Adrenal gland (tissue), 12 donors: Measurements from ENCODE around the gene MAPKAP1. TPM values are rescaled to one million over a fixed set of nuclear protein-coding genes. Genes with fewer than 3 reads are reported as not detected.

ENCODE experiments used
- DNase-seq, 7 donors: peaks; one replicate each; pipeline ENCODE4 v3.0.0-alpha.2; 2019 to 2020
- H3K27ac ChIP-seq, 5 donors: fragments of 200-600 bp; sonication (generic) in 4 of 5; 1 replicate in 3 of 5; 2 replicates in 2 of 5; pipeline versions ENCODE4 v1.5.1 to v1.8.0; 2016 to 2020; ENCODE audit warnings: mild to moderate bottlenecking in 1 of 5
- H3K27me3 ChIP-seq: fragments of 200-600 bp; 2 replicates; pipeline ENCODE4 v1.8.0; 2021
- H3K36me3 ChIP-seq, 2 donors: fragments of 200-600 bp; replicated peaks in 1 of 2; 1 replicate in 1 of 2; 2 replicates in 1 of 2; pipeline versions ENCODE4 v1.5.1 to v1.8.0; 2018 to 2022
- H3K4me1 ChIP-seq, 2 donors: fragments of 200-600 bp; replicated peaks in 1 of 2; 1 replicate in 1 of 2; 2 replicates in 1 of 2; pipeline versions ENCODE4 v1.5.1 to v1.8.0; 2018 to 2021
- H3K4me3 ChIP-seq, 4 donors: fragments of 200-600 bp; sonication (generic) in 3 of 4; one replicate each; pipeline ENCODE4 v1.5.1; 2016 to 2018
- H3K9me3 ChIP-seq, 3 donors: fragments of 200-600 bp; sonication (generic) in 1 of 3; replicated peaks in 1 of 3; 1 replicate in 2 of 3; 2 replicates in 1 of 3; pipeline versions ENCODE4 v1.5.1 to v1.8.0; 2016 to 2021
- CTCF ChIP-seq, 6 experiments: fragments of 450-650 bp in 4 of 6; fragments of 200-600 bp in 2 of 6; sonication (generic) in 1 of 6; IDR thresholded peaks; 1 replicate in 5 of 6; 2 replicates in 1 of 6; pipeline versions ENCODE4 v1.5.1 to v1.8.0; 2016 to 2021; ENCODE audit warnings: antibody characterized with exemption in 6 of 6, mild to moderate bottlenecking in 2 of 6, moderate library complexity in 1 of 6
- POLR2A ChIP-seq, 2 donors: fragments of 450-650 bp; IDR thresholded peaks; one replicate each; pipeline ENCODE4 v1.6.1; 2017; ENCODE audit warnings: antibody characterized with exemption in 2 of 2, mild to moderate bottlenecking in 2 of 2, moderate library complexity in 1 of 2
- WGBS, 4 donors: extraction: QIAGEN DNeasy Blood & Tissue Kit in 2 of 4; methylation state at CpG; one replicate each; pipeline versions ENCODE4 v1.1.5 to v1.1.7; 2013 to 2017; 5-methylcytosine and 5-hydroxymethylcytosine counted together
- intact Hi-C, 2 donors: fragments of 100-400 bp; cut with DNase I; formaldehyde crosslinking; loops; one replicate each; pipeline versions ENCODE4 v1.14.1 to v1.15.0; 2022 to 2023
- polyA plus RNA-seq, 3 donors: library from polyadenylated mRNA; stranded (reverse); fragments of 200-250 nt in 2 of 3; fragments of 350-450 nt in 1 of 3; fragmentation: Illumina TruSeq in 1 of 3; extraction: RNeasy Lipid Tissue Mini Kit (QIAGEN cat#74804) in 1 of 3; gene quantifications; one replicate each; pipeline ENCODE4 v1.2.3, GENCODE V29; 2013 to 2014
- total RNA-seq, 9 donors: library from RNA; depleted of rRNA in 4 of 9; stranded (reverse); fragments of >200 nt in 4 of 9; fragments of 120-200 nt in 1 of 9; fragmentation: NEBNext Ultra II Directional in 1 of 9; extraction: Animal tissue kit (Norgen Biotek cat#: 25700) in 1 of 9; gene quantifications; one replicate each; pipeline versions ENCODE4 v1.1.0 to v1.2.4, GENCODE V29; 2013 to 2023
- donor health status: healthy with polysubstance abuse.
- donor health status: Bipolar disorder and iron deficiency.
- donor health status: DM: yes; HTN: yes; CAD: no.
- donor health status: DM: no; HTN: no; CAD: no.
- donor health status: DM: no; HTN: no; CAD: no.
- donor health status: DM: yes; HTN: yes; CAD: no.

The MAPKAP1 gene
- total and polyA plus RNA-seq, 12 donors: 72.2 to 156 (median 94.9) TPM

DNA sequence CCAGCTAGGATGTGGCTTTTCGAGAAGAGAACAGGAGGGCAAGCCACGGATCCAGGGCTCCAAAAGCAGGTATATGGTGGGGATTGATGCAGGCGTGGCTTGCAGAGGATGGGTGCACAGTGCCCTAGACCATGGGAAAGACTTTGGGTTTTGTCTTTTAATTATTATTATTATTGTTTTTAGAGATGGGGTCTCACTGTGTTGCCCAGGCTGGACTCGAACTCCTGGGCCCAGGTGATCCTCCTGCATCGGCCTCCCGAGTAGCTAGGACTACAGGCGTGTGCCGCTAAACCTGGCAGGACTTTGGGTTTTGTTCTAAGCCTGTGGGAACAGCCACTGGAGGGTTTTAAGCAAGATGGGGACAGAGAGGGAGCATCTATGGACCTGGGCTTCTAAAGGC lies 293.4 kb downstream of the MAPKAP1 start:
- no peaks in the 10 kb centered on the region for H3K9me3 ChIP-seq
- H3K27ac ChIP-seq: no peak overlapping the region
- no peaks in the 10 kb centered on the region for H3K4me1 ChIP-seq
- H3K27me3 ChIP-seq: no peaks in the 10 kb centered on the region
- intact Hi-C loops: loop anchor here (5.0 to 10.0 kb wide), 4 partner anchors 149 to 811 kb away; partner anchors contain the start of gene PBX3 (in 1 of the 2)
- H3K4me3 ChIP-seq: no peak overlapping the region
- 94 to 98% (median 96%) methylated on average over 8 of the region's 8 CpGs for WGBS, 4 donors
- TF ChIP-seq CTCF (IDR thresholded peaks at IDR 0.05): no peak
- no peak for TF ChIP-seq POLR2A (IDR thresholded peaks at IDR 0.05)
- H3K36me3 ChIP-seq: no peaks in the 10 kb centered on the region
- DNase-seq: no peak

- intact Hi-C loops: loop anchor here (5.0 to 10.0 kb wide), 4 partner anchors 150 to 813 kb away; partner anchors contain the start of gene PBX3 (in 1 of the 2)
- no peak for TF ChIP-seq CTCF (IDR thresholded peaks at IDR 0.05)
- Histone ChIP-seq H3K9me3 (no peaks in the 10 kb centered on the region), H3K36me3 (no peaks in the 10 kb centered on the region), H3K4me3 (no peak overlapping the region), H3K27me3 (no peaks in the 10 kb centered on the region), H3K4me1 (peaks cover 0 to 4% of the 10 kb centered on the region in 2 donors), H3K27ac (no peak overlapping the region)
- 85 to 88% (median 86%) methylated on average over 10 of the region's 10 CpGs for WGBS, 4 donors
- no peak for DNase-seq
Observed at GRCh38 chr9:125412166-125412565, 294.8 kb downstream of the MAPKAP1 start.

GRCh38 chr9:125411171-125411756 lies 295.7 kb downstream of the MAPKAP1 start:
- Histone ChIP-seq H3K9me3 (no peaks in the 10 kb centered on the region), H3K27ac (no peak overlapping the region), H3K4me1 (peaks cover 0 to 4% of the 10 kb centered on the region in 2 donors), H3K36me3 (no peaks in the 10 kb centered on the region), H3K4me3 (no peak overlapping the region), H3K27me3 (no peaks in the 10 kb centered on the region)
- TF ChIP-seq POLR2A (IDR thresholded peaks at IDR 0.05) (no peak), CTCF (IDR thresholded peaks at IDR 0.05) (no peak)
- 81 to 85% (median 83%) methylated on average over 6 to 14 of the region's 14 CpGs for WGBS, 4 donors
- DNase-seq: no peak
- intact Hi-C loops: loop anchor here (5.0 to 10.0 kb wide), 4 partner anchors 151 to 814 kb away; partner anchors contain the start of gene PBX3 (in 1 of the 2)

GRCh38 chr9:125410522-125410894 lies 296.5 kb downstream of the MAPKAP1 start:
- 88 to 98% (median 92%) methylated on average over 13 to 24 of the region's 24 CpGs for WGBS, 4 donors
- Histone ChIP-seq H3K9me3 (no peaks in the 10 kb centered on the region), H3K4me3 (no peak overlapping the region), H3K36me3 (no peaks in the 10 kb centered on the region), H3K4me1 (peaks cover 0 to 4% of the 10 kb centered on the region in 2 donors), H3K27ac (no peak overlapping the region), H3K27me3 (no peaks in the 10 kb centered on the region)
- intact Hi-C loops: loop anchor here (5.0 to 10.0 kb wide), 4 partner anchors 152 to 814 kb away; partner anchors contain the start of gene PBX3 (in 1 of the 2)
- no peak for TF ChIP-seq CTCF (IDR thresholded peaks at IDR 0.05)
- TF ChIP-seq POLR2A (IDR thresholded peaks at IDR 0.05): no peak
- DNase-seq: no peak
